NCI-H2196 (cell line): Measurements from ENCODE around the gene COL15A1.

ENCODE experiments used
- DNase-seq: peaks from one replicate; lab custom pipeline; 2025; ENCODE audit not compliant: unreplicated experiment; lab: John Stamatoyannopoulos, UW

Gene COL15A1

GRCh38 chr9:99052815-99053715 lies 109.4 kb downstream of the COL15A1 start:
- no peak for DNase-seq

- no peak for DNase-seq
Measured at GRCh38 chr9:99054581-99054980, 110.9 kb downstream of the COL15A1 start.

DNA sequence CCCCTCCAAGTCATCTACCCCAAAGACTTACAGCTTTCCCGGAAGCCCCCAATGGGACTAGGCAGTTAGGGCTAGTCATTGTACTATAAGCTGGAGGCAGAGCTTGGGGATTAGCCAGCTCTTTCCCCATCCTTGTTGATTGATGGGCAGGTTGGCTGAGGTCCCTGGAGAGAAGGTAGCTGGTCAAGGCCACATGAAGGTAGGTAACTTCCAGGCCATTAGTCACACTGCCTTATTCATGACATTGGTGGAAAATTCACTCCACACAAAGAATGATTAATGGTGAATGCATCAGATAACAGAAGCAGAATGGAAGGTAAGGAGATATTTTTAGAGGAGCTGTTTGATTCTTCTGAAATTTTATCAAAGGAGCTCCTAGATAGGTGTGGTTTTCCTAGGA lies 111.7 kb downstream of the COL15A1 start:
- DNase-seq = no peak

DNA sequence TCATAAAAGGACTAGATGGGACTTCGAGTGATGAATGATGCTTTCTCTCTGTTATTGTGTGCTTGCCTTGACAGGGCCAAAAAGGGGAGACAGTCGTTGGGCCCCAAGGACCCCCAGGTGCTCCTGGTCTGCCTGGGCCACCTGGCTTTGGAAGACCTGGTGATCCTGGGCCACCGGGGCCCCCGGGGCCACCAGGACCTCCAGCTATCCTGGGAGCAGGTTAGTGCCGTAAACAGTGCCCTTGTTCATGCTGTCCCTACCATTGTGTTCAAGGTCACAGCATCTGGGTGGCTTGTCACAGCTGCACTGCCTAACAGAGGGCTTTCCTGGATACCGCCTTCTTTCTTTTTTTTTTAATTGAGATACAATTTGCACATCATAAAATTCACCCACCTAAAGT lies 112.5 kb downstream of the COL15A1 start:
- DNase-seq = no peak

DNA sequence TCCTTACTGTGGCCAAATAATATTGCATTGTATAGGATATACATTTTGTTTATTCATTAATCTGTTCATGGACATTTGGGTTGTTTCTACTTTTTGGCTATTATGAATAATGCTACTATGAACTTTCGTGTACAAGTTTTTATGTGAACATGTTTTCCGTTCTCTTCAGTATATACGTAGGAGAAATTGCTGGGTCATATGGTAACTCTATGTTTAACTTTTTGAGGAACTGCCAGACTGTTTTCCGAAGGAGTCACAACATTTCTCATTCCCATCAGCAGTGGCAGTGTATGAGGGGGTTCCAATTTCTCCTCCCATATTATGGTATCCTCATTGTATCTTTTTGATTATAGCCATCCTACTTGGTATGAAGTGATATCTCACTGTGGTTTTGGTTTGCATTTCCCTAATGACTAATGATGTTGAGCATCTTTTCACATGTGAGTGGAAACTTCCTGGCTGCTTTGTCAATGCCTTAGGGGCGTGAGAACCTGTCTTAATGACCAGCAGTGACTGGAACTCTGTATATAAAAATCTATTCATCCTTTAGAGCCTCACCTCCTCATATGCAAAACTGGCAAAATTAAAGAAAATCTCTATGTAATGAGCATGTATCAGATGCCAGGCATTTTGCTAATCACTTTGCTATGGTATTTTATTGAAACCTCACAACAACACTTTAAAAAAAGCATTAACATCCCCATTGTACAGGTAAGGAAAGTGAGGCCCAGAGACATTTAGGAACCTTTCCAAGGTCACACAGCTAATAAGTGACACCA lies 113.4 kb downstream of the COL15A1 start:
- no peak for DNase-seq

DNA sequence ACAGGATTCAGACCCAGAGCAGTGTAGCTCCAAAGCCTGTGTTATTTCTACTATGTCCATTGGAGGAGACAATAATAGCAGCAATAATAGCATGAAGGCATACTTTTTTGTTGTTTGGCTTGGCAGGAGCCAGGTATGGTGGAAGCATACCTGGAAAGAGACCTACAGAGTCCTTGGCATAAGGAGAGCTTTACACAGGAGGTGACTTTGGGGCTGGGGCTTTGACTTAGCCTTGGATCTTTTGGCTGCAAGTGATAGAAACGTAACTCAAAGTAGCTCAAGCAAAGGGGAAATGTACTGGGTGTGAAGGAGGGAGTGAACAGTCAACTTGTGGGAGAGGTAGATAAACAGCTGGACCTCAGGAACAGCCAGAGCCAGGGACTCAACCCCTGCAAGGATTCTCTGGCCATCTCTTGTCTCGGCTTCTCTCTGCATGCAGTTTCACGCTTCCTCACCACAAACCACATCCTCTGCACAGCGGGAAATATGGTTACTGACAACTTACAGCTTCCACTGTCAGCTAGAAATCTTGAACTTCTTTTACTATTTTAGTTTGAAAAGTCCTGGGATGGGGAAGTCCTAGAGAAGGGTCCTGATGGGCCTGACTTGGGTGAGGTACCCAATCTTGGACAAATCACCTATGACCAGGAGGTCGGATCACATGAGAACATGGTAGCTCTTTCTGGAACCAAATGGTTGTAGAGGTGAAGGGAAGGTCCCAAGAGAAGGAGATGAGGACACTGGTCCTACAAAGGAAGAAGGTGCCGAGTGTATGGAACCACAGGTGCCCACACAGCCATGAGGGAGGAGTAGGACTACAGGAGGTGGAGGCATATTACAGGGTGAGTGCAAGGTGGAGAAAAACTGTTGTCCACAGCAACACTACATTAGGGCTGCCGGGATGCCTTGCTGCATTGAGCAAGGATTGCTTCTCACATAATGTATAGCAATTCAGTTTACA lies 114.2 kb downstream of the COL15A1 start:
- no peak for DNase-seq

DNA sequence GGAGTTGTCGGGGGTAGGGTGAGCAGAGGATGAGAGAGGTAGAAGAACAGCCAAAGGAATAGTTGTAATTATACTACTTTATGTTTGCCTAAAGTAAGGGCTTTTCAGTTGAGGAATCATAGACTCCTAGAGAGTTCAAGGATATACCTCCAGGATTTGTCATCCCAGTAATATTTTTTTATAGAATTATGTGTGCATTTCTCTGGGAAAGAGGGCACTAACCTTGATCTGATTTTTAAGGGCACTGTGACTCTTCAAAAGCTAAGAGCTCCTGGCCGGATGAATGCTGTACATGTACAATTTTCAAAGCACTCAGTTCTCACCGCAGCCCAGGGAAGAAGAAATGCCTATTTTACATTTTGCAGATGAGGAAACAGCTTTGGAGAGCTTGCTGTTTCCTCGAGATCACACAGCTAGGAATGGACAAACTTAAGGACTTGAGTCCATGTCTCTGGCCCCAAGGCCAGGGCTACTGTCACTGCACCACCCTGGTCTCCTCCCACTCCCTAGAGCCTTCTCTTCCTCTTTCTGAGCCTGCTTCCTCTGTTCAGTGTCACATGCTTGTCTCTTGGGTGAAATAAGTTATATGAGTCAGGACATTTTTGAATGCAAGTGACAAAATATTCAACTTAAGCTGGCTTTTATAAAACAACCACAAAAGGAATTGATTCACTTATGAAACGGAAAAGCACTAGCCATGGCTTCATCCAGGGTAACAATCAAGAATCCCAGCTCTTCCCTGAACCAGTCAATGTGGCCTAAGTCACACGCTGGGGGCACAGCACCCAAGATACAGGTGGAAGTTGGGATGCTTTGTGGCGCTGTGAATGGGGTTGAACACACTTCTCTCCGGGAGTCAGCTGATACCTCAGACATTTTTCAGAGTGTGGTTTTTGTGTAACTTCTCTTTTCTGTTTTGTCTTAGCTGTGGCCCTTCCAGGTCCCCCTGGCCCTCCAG lies 115.5 kb downstream of the COL15A1 start:
- DNase-seq = no peak

GRCh38 chr9:99060621-99061020 lies 116.9 kb downstream of the COL15A1 start:
- DNase-seq = no peak

GRCh38 chr9:99062549-99062948 lies 118.8 kb downstream of the COL15A1 start:
- no peak for DNase-seq

DNA sequence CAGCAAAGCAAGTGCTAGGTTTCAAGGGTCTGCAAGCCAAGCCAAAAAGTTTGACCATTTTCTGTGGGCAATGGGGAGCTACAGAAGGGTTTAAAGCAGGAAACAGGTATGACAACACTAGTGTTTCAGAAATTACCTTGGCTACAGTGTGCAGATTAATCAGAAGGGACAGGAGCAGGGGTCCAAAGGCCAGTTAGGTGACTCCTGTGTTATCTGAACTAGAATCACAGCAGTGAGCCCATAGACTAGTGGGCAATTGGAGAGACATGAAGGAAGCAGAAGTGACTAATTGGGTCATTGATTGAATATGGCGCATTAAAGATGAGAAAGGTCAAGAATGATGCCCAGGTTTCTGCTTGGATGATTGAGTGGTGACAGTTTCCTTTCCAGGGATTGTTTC lies 119.8 kb downstream of the COL15A1 start:
- DNase-seq = no peak

DNA sequence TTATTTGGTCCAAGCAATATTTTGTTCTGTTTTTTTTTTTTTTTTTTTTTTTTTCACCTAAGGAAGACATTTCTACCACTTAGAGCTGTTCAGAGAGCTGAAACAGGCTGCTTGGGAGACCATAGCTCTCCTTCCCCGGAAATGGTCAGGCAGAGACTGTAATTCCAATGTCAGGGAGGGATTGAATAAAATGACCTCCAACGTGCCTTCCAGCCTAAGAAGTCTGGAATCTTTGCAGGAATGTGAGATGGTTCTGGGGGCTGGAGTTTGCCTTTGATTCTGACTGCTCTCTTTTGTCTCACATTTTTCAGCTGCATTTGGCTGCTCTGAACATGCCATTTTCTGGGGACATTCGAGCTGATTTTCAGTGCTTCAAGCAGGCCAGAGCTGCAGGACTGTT lies 122.9 kb downstream of the COL15A1 start:
- no peak for DNase-seq

DNA sequence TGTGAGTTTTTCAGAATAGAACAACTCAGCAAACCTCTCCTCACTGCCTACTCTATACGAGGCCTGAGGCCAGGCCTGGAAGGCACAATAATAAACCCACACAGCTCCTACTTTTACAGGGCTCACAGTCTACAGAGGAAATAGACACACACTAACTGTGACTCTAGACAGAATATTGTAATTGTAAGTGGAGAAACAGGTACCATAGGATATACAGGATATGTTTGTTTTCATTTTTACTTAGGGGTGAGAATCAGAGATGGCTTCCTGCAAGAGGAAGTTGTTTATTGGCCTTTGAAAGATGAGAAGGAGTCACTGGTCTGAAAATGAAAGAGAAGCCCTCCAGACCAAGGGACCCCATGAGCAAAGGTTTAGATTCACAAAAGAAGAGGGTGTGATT lies 125.4 kb downstream of the COL15A1 start:
- no peak for DNase-seq

DNA sequence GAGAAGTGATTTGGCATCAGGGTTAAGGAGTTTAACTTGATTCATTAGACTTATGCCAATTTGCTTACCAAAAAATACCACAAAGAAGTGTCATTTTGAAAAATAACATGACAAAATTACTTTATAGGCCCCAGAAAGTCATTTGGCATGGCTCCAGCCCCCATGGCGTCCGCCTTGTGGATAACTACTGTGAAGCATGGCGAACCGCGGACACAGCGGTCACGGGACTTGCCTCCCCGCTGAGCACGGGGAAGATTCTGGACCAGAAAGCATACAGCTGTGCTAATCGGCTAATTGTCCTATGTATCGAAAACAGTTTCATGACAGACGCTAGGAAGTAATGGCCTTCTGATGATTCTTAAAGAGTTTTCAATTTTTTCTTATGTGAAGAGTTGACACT lies 125.8 kb downstream of the COL15A1 start:
- DNase-seq = no peak

DNA sequence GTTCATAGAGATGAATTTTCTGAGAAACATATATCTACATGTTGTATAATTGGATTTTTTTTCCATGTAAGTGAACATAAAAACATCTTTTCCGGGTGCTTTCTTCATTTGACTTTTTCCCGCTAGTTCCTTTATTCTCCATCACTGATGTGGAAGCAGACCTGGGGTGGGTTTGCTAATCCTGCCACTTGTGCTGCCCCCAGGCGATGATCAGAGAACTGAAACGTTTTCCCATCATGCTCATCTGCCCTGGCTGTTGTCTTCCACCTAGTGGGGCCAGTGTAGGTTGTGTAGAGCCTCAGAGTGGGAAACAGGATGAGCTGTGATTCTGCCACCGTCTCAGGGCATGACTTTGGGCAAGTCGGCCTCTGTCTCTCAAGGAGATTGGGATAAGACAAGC lies 127.0 kb downstream of the COL15A1 start:
- DNase-seq = no peak

DNA sequence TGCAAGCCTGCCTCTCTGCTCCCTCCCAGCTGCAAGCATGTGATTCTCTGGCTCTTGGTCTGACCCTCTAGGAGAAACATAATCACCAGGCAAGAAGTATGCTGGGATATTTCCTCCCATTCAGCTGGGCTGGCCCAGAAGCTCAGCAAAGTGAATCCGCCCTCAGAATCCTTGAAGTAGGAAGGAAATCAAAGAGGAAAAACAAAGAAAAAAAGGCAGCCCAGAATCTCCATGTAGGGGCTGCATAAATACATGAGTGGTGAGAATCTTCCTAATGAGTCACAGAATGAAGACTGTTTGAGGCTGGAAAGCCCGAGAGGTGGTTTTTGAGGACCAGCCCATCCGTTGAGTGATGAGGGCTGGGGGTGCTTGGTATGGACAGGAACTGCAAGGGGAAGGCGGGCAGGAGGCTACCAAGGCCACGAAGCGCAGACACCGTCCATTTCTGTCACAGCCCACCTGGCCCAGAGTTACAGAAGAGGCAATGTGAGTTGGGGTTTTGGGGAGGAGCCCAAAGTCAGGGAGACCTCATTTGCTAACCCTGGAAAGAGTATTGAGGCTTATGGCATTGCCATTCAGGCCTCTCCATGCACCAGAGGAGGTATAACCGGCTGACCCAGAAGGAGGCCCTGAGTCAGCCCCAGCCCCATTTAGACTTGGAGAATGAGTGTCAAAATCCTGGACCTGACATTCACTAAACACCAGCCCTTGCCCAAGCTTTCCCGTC lies 127.8 kb downstream of the COL15A1 start:
- no peak for DNase-seq

- DNase-seq = no peak
Measured at GRCh38 chr9:99072040-99072394, 128.3 kb downstream of the COL15A1 start.

GRCh38 chr9:99073347-99073746 lies 129.6 kb downstream of the COL15A1 start:
- no peak for DNase-seq

DNA sequence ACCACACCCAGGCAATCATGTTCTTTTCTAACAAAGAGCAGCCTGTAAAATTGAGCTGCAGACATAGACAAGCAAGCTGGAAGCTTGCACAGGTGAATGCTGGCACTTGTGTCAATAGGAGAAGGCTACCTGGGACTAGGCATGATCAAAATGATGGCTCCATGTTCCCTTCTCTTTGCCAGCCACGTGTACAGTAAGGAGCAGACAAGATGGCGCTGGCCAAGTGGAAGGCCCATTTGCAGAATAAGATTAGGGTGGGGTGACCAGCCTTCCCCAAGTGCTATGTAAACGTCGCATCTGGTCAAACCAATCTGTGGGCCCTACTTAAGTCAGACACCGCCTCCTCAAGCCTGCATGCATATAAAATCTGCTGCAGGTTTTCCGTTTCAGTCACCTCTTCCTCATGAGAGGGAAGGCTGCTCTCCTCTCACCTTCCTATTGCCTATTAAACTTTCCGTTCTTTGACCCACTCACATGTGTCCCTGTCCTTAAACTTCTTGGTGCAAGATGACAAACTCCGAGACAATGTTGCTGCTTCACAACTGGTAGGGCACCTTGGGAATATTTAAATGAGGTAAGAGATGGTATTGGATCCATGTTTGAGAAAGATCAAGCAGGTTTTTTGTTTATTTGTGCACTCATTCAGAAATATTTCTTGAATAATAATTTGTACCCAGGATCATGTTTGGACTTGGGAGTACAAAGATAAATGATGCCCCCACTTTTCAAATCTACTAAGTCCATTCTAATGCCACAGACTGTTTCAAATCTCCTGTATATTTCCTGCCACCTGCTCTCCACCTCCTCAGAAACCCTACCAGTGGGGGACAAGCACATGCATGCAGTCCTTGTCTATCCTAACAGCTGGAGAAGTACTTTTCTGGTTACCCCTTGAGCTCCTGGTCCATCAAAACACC lies 130.5 kb downstream of the COL15A1 start:
- DNase-seq = no peak

GRCh38 chr9:99074902-99075245 lies 131.2 kb downstream of the COL15A1 start:
- no peak for DNase-seq
